Transverse colon (tissue), 4 donors: ENCODE results near the gene RNF115. TPM values are rescaled to one million over a fixed set of nuclear protein-coding genes. Genes with fewer than 3 reads are reported as not detected.

Source experiments
- DNase-seq: peaks from one replicate; pipeline ENCODE4 v3.0.0-alpha.2; 2019
- H3K27ac ChIP-seq, 4 donors: fragments of 200-600 bp; sonication (generic); 2 replicates each; pipeline ENCODE4 v1.5.1; 2016 to 2018; ENCODE audit warnings: inconsistent platforms in 4 of 4
- H3K27me3 ChIP-seq: fragments of 200-600 bp; sonication (generic); 2 replicates; pipeline ENCODE4 v1.5.1; 2017; ENCODE audit warnings: inconsistent platforms
- H3K36me3 ChIP-seq, 4 donors: fragments of 200-600 bp; sonication (generic); 2 replicates each; pipeline ENCODE4 v1.5.1; 2017 to 2019; ENCODE audit warnings: inconsistent platforms in 4 of 4
- H3K4me1 ChIP-seq, 4 donors: fragments of 200-600 bp; sonication (generic); 2 replicates each; pipeline ENCODE4 v1.5.1; 2017 to 2020; ENCODE audit warnings: inconsistent platforms in 4 of 4
- H3K4me3 ChIP-seq, 4 donors: fragments of 200-600 bp; sonication (generic); 1 replicate in 1 of 4; 2 replicates in 3 of 4; pipeline versions ENCODE4 v1.5.1 to v1.6.1; 2017 to 2019; ENCODE audit warnings: inconsistent platforms in 4 of 4
- H3K9me3 ChIP-seq, 2 donors: fragments of 200-600 bp; sonication (generic); 2 replicates each; pipeline ENCODE4 v1.5.1; 2017 to 2019; ENCODE audit warnings: inconsistent platforms in 2 of 2
- EP300 ChIP-seq: sonication (generic); formaldehyde crosslinking; IDR thresholded peaks from one replicate; pipeline ENCODE4 v1.6.1; 2017; ENCODE audit warnings: antibody characterized with exemption, low read depth
- POLR2A ChIP-seq: fragments of 450-650 bp; IDR thresholded peaks from one replicate; pipeline ENCODE4 v1.6.1; 2016; ENCODE audit warnings: antibody characterized with exemption, mild to moderate bottlenecking, moderate library complexity
- POLR2AphosphoS5 ChIP-seq, 3 donors: sonication (generic); formaldehyde crosslinking; IDR thresholded peaks; one replicate each; pipeline ENCODE4 v1.6.1; 2016; ENCODE audit warnings: antibody characterized with exemption in 3 of 3
- WGBS, 2 donors: methylation state at CpG; one replicate each; pipeline ENCODE4 v1.1.5; 2018; ENCODE audit warnings: low coverage in 1 of 2; 5-methylcytosine and 5-hydroxymethylcytosine counted together
- in situ Hi-C, 4 donors: fragments of 200-750 bp; cut with MboI; loops; one replicate each; pipeline versions ENCODE4 v1.15.0 to v1.15.1; 2017; ENCODE audit warnings: low sequenced_read_pairs in 3 of 4, low pct_ligation_motif_present in 1 of 4, low pct_unique_long_range_greater_than_20kb in 1 of 4
- intact Hi-C: fragments of 100-400 bp; cut with DNase I; formaldehyde crosslinking; loops from one replicate; pipeline ENCODE4 v1.15.1; 2023; ENCODE audit warnings: low total_unique reads
- total RNA-seq, 4 donors: library from RNA; depleted of rRNA; stranded (reverse); fragments of >200 nt; gene quantifications; one replicate each; pipeline ENCODE4 v1.1.0, GENCODE V29; 2016
- TF ChIP-seq, protein P1 (sequence below), 5 experiments: fragments of 200-600 bp in 3 of 5; fragments of 450-650 bp in 2 of 5; sonication (generic) in 3 of 5; IDR thresholded peaks; 1 replicate in 2 of 5; 2 replicates in 3 of 5; pipeline ENCODE4 v1.5.1; 2016 to 2017; ENCODE audit warnings: antibody characterized with exemption in 5 of 5, inconsistent platforms in 3 of 5, mild to moderate bottlenecking in 2 of 5, moderate library complexity in 1 of 5

The RNF115 gene
- 10 to 100 TPM in 3 of 4 donors, 1 to 10 TPM in 1; 6.4 to 21.5 (median 13.3) TPM for total RNA-seq

DNA sequence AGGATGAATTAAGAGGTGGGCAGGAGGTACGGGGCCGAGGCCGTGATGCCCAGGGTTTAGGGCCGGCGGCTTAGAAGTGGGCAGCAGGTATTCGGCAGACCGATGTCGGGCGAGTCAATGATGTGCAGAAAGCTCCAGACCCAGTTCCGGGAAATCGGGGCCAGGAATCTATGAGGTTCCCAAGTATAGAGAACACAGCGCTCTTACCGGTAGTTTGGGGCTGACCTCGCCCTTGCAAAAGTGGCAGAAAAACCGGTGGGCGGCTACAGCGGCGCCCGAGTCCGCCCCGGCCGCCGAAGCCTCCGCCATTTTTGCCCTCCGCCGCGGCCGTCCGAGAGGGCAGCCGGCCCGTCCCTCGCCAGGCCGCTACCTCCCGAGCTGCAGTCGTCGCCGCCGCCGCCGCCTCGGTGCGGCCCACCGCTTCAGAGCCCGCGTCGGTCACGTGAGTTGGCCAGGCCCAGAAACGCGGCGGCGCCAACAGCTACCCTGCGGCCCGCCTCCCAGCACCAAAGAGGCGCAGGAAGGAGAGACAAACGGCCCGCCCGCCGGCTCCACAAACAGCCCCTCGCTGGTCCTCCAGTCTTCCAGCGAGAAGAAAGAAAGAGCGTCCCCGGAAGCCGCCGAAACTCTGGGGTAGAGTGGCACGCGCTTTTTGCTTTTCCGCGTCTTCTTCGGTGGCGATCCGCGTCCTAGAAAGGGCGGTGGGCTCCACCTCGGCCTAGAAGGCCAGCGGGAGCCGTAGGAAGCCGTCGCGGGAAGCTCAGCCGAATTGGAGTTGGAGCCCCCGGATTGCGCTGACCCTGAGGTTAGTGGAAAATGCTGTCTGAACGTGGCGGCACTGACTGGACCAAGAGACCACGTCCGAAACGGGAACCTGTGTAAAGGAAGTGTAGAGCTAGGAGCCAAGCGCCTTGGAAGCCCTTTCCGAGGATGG is at the start of gene RNF115, which contains the start of gene POLR3C:
Gene RNF115 (minus strand): TSS at position 531 of the 934 bp plus-strand sequence. CDS start 222 bp downstream, at position 309.
Gene POLR3C (plus strand): TSS at position 636 of the 934 bp plus-strand sequence. CDS start 1,577 bp downstream, outside the sequence.
- Histone ChIP-seq H3K4me1 (peaks cover 7 to 13% (median 12%) of the 10 kb centered on the region in 4 donors), H3K36me3 (peaks cover 0 to 24% (median 8%) of the 10 kb centered on the region in 4 donors), H3K9me3 (no peaks in the 10 kb centered on the region), H3K27ac (peak within 1 kb of the TSS; percentile 89 to 95 (median 92)), H3K4me3 (peak within 1 kb of the TSS; percentile 53 to 97 (median 73)), H3K27me3 (no peaks in the 10 kb centered on the region)
- TF ChIP-seq POLR2A = peak; percentile 80
- TF ChIP-seq EP300 = no peak
- TF ChIP-seq POLR2AphosphoS5 (IDR thresholded peaks at IDR 0.05) = peak; percentile 75 to 91 (median 89)
- DNase-seq = peak; percentile 93
- WGBS, 2 donors = 0% methylated on average over 2 to 47 of the region's 89 CpGs
- in situ Hi-C loops = no loop called here
- intact Hi-C loops = no loop called here

GRCh38 chr1:145871994-145872924 is 48.4 kb upstream of the RNF115 start:
- peaks cover 26% of the 10 kb centered on the region for H3K27me3 ChIP-seq
- TF ChIP-seq, protein P1, sequence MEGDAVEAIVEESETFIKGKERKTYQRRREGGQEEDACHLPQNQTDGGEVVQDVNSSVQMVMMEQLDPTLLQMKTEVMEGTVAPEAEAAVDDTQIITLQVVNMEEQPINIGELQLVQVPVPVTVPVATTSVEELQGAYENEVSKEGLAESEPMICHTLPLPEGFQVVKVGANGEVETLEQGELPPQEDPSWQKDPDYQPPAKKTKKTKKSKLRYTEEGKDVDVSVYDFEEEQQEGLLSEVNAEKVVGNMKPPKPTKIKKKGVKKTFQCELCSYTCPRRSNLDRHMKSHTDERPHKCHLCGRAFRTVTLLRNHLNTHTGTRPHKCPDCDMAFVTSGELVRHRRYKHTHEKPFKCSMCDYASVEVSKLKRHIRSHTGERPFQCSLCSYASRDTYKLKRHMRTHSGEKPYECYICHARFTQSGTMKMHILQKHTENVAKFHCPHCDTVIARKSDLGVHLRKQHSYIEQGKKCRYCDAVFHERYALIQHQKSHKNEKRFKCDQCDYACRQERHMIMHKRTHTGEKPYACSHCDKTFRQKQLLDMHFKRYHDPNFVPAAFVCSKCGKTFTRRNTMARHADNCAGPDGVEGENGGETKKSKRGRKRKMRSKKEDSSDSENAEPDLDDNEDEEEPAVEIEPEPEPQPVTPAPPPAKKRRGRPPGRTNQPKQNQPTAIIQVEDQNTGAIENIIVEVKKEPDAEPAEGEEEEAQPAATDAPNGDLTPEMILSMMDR (IDR thresholded peaks at IDR 0.05) = no peak
- TF ChIP-seq POLR2AphosphoS5 (IDR thresholded peaks at IDR 0.05) = no peak
- no peak for TF ChIP-seq EP300
- no peak for TF ChIP-seq POLR2A
- H3K9me3 ChIP-seq = no peaks in the 10 kb centered on the region
- 13 to 28% methylated on average over 6 to 46 of the region's 47 CpGs for WGBS, 2 donors
- no peaks in the 10 kb centered on the region for H3K36me3 ChIP-seq
- in situ Hi-C loops (no loop called here), intact Hi-C loops (no loop called here)
- peaks cover 0 to 16% (median 6%) of the 10 kb centered on the region in 4 donors for H3K4me1 ChIP-seq
- peak overlapping the region; percentile 76 to 88 (median 79) for H3K27ac ChIP-seq
- H3K4me3 ChIP-seq = peak overlapping the region; percentile 27 to 50 (median 32)
- DNase-seq = peak; percentile 46

DNA sequence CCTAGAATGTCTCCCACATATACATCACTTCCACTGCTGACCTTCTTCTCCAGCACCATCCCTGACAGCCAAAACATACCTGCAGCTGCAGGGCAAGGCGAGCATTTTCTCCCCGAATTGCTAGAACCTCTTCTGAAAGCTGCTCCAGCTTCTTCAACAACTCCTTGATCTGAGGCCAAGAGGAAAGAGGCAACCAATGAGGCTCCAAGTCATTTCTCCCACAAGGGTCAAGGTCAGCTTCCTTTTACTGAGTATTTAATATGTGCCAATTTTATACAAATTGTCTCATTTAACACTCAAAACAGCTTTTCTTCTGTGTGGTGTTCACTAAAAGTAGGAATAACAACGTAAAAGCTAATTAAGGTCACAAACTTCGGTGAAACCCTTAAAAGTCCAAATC is 44.3 kb upstream of the RNF115 start:
- H3K4me3 ChIP-seq = no peak overlapping the region
- peaks cover 21% of the 10 kb centered on the region for H3K27me3 ChIP-seq
- H3K9me3 ChIP-seq = no peaks in the 10 kb centered on the region
- in situ Hi-C loops (no loop called here), intact Hi-C loops (no loop called here)
- TF ChIP-seq POLR2A = no peak
- TF ChIP-seq, protein P1 (IDR thresholded peaks at IDR 0.05) = no peak
- TF ChIP-seq POLR2AphosphoS5 (IDR thresholded peaks at IDR 0.05) = no peak
- TF ChIP-seq EP300 = no peak
- H3K36me3 ChIP-seq = no peaks in the 10 kb centered on the region
- H3K4me1 ChIP-seq = peaks cover 0 to 16% (median 6%) of the 10 kb centered on the region in 4 donors
- H3K27ac ChIP-seq = no peak overlapping the region
- 68 to 80% methylated on average over 1 to 4 of the region's 4 CpGs for WGBS, 2 donors
- no peak for DNase-seq

DNA sequence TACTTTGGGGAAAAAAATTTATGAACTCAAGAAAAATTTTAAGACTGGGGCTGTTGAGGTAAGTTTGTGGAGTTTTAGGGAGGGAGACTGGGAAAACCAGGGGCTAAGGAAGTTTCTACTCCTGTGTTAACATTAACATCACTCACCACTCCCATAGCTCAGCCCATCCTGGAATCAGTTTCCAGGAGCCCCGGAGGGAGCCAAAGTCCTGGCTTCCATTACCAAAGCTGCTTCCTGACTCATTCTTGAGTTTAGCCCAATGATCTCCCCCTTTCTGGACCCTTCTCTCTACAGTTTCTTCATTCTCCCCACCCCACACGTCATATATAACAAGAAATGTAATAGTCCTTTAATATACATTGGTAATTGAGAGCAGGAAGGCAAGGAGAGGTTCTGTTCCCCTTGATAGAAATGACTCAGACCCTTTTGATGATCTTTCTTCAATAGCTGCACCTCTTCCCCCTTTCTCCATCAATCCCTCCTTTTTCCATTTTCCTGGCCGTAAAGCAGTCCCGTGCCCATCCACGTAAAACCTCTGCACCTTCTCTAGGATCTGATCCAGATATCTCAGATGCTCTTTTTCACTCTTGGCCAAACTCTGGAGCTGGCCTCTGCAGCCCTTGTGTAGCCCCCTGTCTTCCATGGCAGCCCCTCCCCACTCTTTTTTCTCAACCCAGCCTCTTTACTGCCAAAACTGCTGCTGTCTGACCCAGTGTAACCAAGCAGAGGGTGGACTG is 39.6 kb upstream of the RNF115 start:
- intact Hi-C loops (no loop called here), in situ Hi-C loops (no loop called here)
- Histone ChIP-seq H3K27ac (no peak overlapping the region), H3K4me1 (peaks cover 0 to 8% (median 5%) of the 10 kb centered on the region in 4 donors), H3K4me3 (no peak overlapping the region), H3K36me3 (no peaks in the 10 kb centered on the region), H3K9me3 (no peaks in the 10 kb centered on the region), H3K27me3 (no peaks in the 10 kb centered on the region)
- DNase-seq = no peak
- 71 to 100% methylated on average over 1 to 5 of the region's 5 CpGs for WGBS, 2 donors
- TF ChIP-seq, protein P1 (IDR thresholded peaks at IDR 0.05) = no peak
- TF ChIP-seq POLR2A (no peak), POLR2AphosphoS5 (IDR thresholded peaks at IDR 0.05) (no peak), EP300 (no peak)
